ENCODE results near the gene TMA7B. TPM values are rescaled to one million over a fixed set of nuclear protein-coding genes. Genes with fewer than 3 reads are reported as not detected.

The TMA7B gene
- total and polyA plus RNA-seq, 10 of the 15 experiments (the other 5 are each of a cell fraction or from before 2014, with no cell fraction given), result 0.33 to 2.9 (median 1.8) TPM

GRCh38 chr22:40006641-40007040, 46.4 kb downstream of the TMA7B start:
- H3K4me2 ChIP-seq (ENCODE audit: control insufficient read depth, insufficient read depth), result no peak overlapping the region
- FAIRE-seq (no peak), ATAC-seq (no peak), DNase-seq (ENCODE audit: low read depth, low spot score) (no peak)
- H3K27ac ChIP-seq (ENCODE audit: control insufficient read depth, insufficient read depth), result no peak overlapping the region
- H3K27me3 ChIP-seq (replicated peaks in 1 of 2; ENCODE audit: control insufficient read depth in 2 of 2, insufficient read depth in 2 of 2, low read length in 1 of 2), result peaks cover 3 to 11% of the 10 kb centered on the region in 2 experiments; a peak in 3 of 4 replicates
- H3K36me3 ChIP-seq (ENCODE audit: control insufficient read depth in 2 of 2, insufficient read depth in 2 of 2, low read length in 1 of 2), result no peaks in the 10 kb centered on the region
- H3K4me3 ChIP-seq, result no peak overlapping the region
- H2AFZ ChIP-seq (ENCODE audit: control insufficient read depth, low read depth, low read length), result no peak overlapping the region
- no peaks in the 10 kb centered on the region for H3K4me1 ChIP-seq (ENCODE audit: control insufficient read depth, insufficient read depth, low read length)
- H3K9me3 ChIP-seq (replicated peaks; ENCODE audit: control insufficient read depth, insufficient read depth, low read length), result no peaks in the 10 kb centered on the region
- in situ Hi-C loops (cut with MboI) (no loop called here), intact Hi-C loops (cut with micrococcal nuclease; ENCODE audit: unreplicated experiment) (no loop called here)
- WGBS (ENCODE audit: insufficient coverage, insufficient replicate concordance, low lambda C conversion rate, missing lambda C conversion rate), result 61% methylated on average over 8 of the region's 8 CpGs
- no TSS peak for BruUV-seq (replicated peaks)
- H4K20me1 ChIP-seq (ENCODE audit: control insufficient read depth, insufficient read depth), result no peaks in the 10 kb centered on the region
- SMC1A ChIA-PET (ENCODE audit: uncharacterized antibody, unreplicated experiment), result interaction anchor here (1.4 kb wide), 1 partner anchor 30 kb away, joined by 3 read pairs; no protein-coding TSS in a partner anchor
- H3K9ac ChIP-seq (ENCODE audit: control insufficient read depth, insufficient read depth, low read length), result no peak overlapping the region
- TF ChIP-seq BCL11A (IDR thresholded peaks at IDR 0.05; ENCODE audit: low read depth, low read length) (no peak), ZBTB11 (CRISPR knock-in tag; IDR thresholded peaks at IDR 0.05) (no peak), ESRRA (IDR thresholded peaks at IDR 0.05; ENCODE audit: low read length) (no peak), RB1 (IDR thresholded peaks at IDR 0.05; ENCODE audit: borderline replicate concordance) (no peak), HCFC1 (IDR thresholded peaks at IDR 0.05; ENCODE audit: low read length) (no peak)
- no peaks in the 10 kb centered on the region for H3K79me2 ChIP-seq (ENCODE audit: control insufficient read depth, insufficient read depth, low read length)
- CTCF ChIA-PET, result no interaction called here
- POLR2A ChIA-PET, result no interaction called here
- RAD21 ChIA-PET (ENCODE audit: unreplicated experiment), result no interaction called here

Measured in GM12878 (cell line).